Measurements from ENCODE around the gene ACVR2A.
A peak's percentile ranks its signal among the peaks of the same experiment; 100 is the strongest.

The ACVR2A gene

GRCh38 chr2:147855977-147856376 lies 11.1 kb downstream of the ACVR2A start:
- no peak for DNase-seq

DNA sequence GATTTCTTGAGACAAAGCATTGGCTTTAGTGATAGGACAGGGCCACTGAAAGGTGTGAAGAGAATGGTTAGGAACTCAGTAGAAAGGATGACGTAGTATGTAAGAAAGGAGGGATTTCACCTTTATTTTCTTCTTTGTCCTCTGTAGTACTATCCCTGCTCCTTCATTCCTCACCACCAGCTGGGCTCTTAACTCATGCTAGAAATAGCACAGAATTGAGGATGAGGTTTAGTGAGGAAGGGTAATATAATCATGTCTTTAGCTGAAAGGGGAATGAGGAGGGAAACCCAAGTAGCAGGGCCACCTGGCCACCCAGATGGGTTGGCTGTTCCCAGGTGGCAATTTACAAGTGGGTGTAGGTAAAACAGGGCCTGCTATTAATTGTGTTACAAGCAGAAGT lies 15.2 kb downstream of the ACVR2A start:
- DNase-seq: no peak

GRCh38 chr2:147862859-147863516 lies 18.2 kb downstream of the ACVR2A start:
- DNase-seq: no peak

DNA sequence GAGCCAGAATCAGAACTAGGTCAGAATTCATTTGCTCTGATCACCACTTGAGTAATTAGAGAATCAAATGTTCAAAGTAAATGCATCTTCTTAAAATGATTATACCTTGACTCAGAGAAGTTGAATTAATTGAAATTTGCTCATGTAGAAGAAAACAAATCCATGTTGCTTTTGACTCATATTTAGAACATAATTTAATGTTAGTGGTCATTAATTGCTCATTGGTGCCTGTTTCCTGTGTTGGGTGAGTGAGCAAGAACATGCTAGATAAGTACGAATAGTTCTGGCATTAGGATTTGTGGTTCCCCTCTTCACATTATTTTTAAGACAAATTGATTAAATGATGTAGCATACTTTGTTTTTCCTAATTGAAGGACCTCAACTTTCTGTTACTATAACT lies 19.0 kb downstream of the ACVR2A start:
- DNase-seq: no peak

- DNase-seq: no peak
Observed at GRCh38 chr2:147865560-147865959, 20.7 kb downstream of the ACVR2A start.

GRCh38 chr2:147867050-147867449 lies 22.2 kb downstream of the ACVR2A start:
- no peak for DNase-seq

- DNase-seq: no peak
Observed at GRCh38 chr2:147869934-147870333, 25.1 kb downstream of the ACVR2A start.

GRCh38 chr2:147872967-147873366 lies 28.1 kb downstream of the ACVR2A start:
- no peak for DNase-seq

DNA sequence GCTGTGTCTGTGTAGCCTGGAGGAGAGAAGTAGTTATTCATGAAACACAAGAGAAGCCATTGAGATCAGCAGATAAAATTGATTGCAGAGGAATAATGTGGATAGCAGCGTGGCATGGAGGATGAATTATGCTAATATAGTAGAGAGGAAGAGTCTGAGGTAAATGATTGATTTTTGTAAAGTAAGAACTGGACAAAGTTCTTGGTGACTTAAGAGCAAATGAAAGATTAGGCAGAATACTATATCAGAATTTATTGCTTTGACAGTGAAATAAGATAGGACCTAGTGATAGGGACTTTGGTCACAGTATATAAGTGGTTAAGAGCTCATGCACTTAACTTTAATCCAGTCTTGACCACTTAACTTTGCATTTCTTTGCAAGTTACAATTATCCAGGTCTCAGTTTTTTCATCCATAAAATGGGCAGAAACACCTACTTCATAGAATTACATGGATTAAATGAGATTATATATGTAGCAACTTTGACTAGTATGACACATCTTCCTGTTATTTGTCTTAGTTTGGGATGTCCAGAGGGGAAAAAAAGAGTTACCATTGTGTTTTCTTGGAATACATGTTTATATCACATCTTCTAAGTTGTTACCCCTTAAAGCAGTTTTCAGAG lies 29.1 kb downstream of the ACVR2A start:
- no peak for DNase-seq

- DNase-seq: no peak
Observed at GRCh38 chr2:147879846-147880245, 35.0 kb downstream of the ACVR2A start.

DNA sequence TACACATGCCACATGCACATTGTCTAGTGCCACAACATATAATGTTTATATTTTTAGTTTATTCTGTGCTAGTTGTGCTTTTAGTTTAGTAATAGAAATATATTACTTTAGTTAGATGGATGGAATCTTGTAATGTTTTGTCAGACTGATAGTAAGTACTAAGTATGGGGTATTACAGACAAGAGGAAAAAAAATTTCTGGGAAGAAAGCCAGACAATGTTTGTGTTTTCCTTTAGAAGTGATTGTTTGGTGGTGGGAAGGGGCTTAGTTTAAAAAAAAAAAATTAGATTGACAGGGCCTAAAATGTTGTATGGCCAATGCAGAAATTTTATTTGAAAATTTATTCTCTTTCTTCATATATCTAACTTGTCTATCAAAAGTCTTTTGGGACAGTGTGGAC lies 37.8 kb downstream of the ACVR2A start:
- DNase-seq: no peak

DNA sequence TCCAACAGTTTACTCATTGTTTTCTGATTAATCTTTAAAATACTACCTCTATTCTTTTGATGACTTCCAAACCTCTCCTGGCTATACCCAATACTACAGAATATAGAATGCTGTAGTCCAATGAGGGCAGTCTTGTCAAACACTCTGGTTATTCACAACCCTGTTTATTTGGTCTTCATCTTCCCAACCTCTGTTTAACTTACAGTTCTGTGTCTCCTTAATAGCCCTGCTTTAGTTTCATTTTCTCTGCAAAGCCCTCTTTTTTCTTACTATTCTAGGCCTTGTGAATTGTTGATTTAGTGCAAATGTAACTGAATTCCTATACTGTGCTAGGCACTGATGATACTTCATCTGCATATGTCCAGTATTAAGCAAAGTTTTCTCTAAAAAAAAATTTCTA lies 40.0 kb downstream of the ACVR2A start:
- no peak for DNase-seq

DNA sequence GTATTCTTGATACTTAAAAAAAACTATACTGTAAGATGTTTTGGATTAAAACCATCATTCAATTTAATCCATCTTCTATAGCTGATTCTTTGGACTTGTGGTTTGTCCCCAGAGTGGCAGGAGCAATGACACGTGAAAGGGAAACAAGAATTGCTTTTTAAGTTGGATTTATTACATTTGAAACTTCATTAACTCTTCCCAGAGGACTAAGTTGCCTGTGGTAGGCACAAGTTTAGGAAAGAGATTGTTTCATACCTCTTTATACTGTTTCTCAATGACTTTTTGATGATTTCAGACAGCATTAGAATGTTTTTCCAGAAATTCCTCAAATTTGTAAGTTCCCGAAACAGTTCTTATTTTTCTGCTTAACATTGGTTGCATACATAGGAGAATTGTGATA lies 41.3 kb downstream of the ACVR2A start:
- no peak for DNase-seq

GRCh38 chr2:147888680-147889079 lies 43.9 kb downstream of the ACVR2A start:
- DNase-seq: no peak

GRCh38 chr2:147904051-147904450 lies 59.2 kb downstream of the ACVR2A start:
- no peak for DNase-seq

- DNase-seq: no peak
Observed at GRCh38 chr2:147909178-147909577, 64.3 kb downstream of the ACVR2A start.

DNA sequence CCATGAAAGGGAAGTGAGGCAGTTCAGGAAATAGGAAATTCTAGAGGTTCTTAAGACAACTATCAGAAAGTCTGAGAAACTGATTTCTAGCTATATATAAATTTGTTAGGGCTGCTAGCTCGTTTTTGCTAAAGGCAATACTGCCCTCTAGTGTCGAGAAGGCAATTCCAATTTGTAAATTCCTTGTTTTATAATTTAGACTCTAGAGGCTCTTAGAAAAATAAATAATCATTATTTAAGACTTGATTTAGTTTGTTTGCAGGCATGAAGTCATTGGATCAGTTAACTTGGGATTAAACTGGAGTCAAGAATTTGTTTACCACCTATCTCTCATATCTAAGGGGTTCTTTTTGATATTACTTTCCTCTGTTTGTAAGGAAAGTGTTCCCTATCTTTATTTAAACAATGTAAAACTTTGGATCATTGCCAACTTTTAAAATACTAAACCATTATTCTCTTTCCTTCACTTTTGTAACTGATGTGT lies 66.2 kb downstream of the ACVR2A start:
- peak; percentile 22 for DNase-seq

- DNase-seq: no peak
Observed at GRCh38 chr2:147913701-147914480, 69.1 kb downstream of the ACVR2A start.

DNA sequence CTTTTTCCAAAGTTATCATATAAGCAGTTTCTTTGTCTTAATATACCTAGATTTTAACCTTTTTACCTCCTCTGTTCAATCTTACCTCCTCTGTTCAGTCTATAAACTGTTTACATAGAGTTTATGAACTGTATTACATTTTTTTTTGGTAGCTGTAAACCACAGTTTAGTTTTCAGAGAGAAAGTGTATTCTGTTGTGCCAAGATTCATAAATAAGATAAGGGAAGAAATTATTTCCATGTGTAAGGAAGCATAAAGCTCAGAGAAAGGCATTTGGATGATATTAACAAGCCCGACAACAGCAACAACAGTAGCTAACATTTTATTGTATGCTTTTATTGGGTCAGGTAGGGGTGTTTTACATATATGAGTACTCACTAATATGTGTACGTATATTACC lies 71.2 kb downstream of the ACVR2A start:
- no peak for DNase-seq

- no peak for DNase-seq
Observed at GRCh38 chr2:147916723-147917122, 71.9 kb downstream of the ACVR2A start.

DNA sequence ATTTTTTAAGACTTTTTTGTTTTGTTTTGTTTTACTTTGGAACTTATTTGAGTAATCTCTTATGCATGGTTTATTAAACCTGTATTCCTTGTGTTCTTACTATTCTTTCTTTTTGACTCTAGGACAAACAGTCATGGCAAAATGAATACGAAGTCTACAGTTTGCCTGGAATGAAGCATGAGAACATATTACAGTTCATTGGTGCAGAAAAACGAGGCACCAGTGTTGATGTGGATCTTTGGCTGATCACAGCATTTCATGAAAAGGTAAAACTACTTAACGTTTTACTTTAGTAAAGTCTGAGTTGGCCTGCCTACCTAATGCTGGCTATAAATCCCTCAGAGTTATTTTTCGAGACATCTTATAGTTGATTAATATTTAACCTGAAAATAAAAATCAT lies 72.3 kb downstream of the ACVR2A start:
- no peak for DNase-seq

DNA sequence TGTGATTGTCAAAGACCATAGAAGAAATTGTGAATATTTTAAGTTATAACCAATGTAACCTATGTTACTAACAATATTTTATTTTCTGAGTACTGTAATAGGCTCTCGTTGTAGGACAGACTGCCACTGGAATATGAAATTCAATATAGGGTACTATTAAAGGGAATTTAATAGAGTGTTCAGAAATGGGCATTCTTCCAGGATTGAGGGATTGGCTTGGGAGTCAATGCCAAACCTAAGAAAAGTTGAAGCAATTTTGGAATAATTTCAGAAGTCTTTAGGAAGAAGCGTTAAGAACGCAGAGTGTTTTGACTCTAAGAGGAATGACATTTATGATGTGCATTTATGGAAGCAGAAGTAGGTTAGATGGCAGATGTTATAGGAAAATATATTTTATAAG lies 79.0 kb downstream of the ACVR2A start:
- no peak for DNase-seq

- DNase-seq: no peak
Observed at GRCh38 chr2:147924647-147925046, 79.8 kb downstream of the ACVR2A start.

GRCh38 chr2:147925886-147926285 lies 81.1 kb downstream of the ACVR2A start:
- DNase-seq: no peak
